ENCODE results near the gene TRIM69.
"Not testable (repeated sequence)": the region's sequence is repeated elsewhere in the genome, so short reads cannot be mapped to it uniquely, and the experiment has no call there.

- TF ChIP-seq CTCF (conservative IDR thresholded peaks at IDR 0.05; ENCODE audit: low read depth, low read length); MAZ (IDR thresholded peaks at IDR 0.05; ENCODE audit: borderline replicate concordance, low read depth, low read length); FOS (IDR thresholded peaks at IDR 0.05; ENCODE audit: low read depth, low read length): not testable (repeated sequence)
Observed at GRCh38 chr15:44728232-44728575, 8.1 kb upstream of the TRIM69 start.

All from IMR-90 (cell line).